ENCODE results near the gene RGS9. TPM values are rescaled to one million over a fixed set of nuclear protein-coding genes. Genes with fewer than 3 reads are reported as not detected.

RGS9 gene
- total and polyA plus RNA-seq, 2 donors (not counting 1 experiment from before 2014, with no cell fraction given), result 0.36 to 3.4 TPM

DNA sequence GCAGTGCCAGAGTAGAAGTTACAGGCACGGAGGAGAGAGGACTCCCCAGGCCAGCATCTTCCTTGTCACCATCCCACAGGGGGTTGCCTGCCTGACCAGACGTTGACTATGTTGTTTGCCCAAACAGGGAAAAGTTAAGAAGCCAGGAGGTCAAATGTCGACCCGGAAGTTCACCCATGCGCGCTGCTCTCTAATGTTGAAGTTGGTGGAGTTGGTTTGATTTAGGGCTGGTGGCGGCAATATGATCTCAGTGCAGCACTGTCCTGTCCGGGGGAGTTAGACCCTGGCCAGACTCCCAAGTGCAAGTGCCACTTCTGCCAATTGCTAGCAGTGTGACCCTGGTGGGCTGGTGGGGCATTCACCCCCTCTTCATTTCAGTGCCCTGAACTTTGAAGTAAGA lies 30.4 kb downstream of the RGS9 start:
- no peak overlapping the region for H3K9ac ChIP-seq (ENCODE audit: low read length)
- peaks cover 0 to 4% (median 0%) of the 10 kb centered on the region in 3 donors for H3K9me3 ChIP-seq (ENCODE audit: control extremely low read depth in 1 of 3, control insufficient read depth in 2 of 3, insufficient read depth in 1 of 3, low read length in 2 of 3)
- DNase-seq (no peak), ATAC-seq (ENCODE audit: low read depth) (no peak)
- TF ChIP-seq EZH2 (IDR thresholded peaks at IDR 0.05; ENCODE audit: borderline replicate concordance, insufficient read depth, low read depth, low read length, poor library complexity, severe bottlenecking), result no peak
- no peak for TF ChIP-seq CTCF (IDR thresholded peaks at IDR 0.05)
- H3K4me1 ChIP-seq (ENCODE audit: control insufficient read depth in 2 of 2, insufficient read depth in 2 of 2, low read length in 2 of 2), result no peaks in the 10 kb centered on the region
- POLR2A ChIA-PET, result no interaction called here
- no peak overlapping the region for H3K4me2 ChIP-seq (replicated peaks; ENCODE audit: low read depth, low read length, poor library complexity, severe bottlenecking)
- H3K27me3 ChIP-seq (replicated peaks in 1 of 4; ENCODE audit: control extremely low read depth in 1 of 4, control insufficient read depth in 3 of 4, insufficient read depth in 4 of 4, low read length in 3 of 4), result no peaks in the 10 kb centered on the region
- no peaks in the 10 kb centered on the region for H3K79me2 ChIP-seq (ENCODE audit: control insufficient read depth, insufficient read depth, low read length)
- CTCF ChIA-PET, result no interaction called here
- intact Hi-C loops (cut with micrococcal nuclease), result no loop called here
- no peak overlapping the region for H2AFZ ChIP-seq (ENCODE audit: insufficient read depth, low read depth, low read length, poor library complexity, severe bottlenecking)
- WGBS (ENCODE audit: insufficient coverage), result 98% methylated on average over 5 of the region's 8 CpGs
- Mint-ChIP-seq H3K27ac (no peak overlapping the region), H3K4me1 (peaks cover 18% of the 10 kb centered on the region), H3K9me3 (ENCODE audit: insufficient read depth) (no peaks in the 10 kb centered on the region), H3K4me3 (no peak overlapping the region), H3K27me3 (no peaks in the 10 kb centered on the region)
- no peaks in the 10 kb centered on the region for H4K20me1 ChIP-seq (ENCODE audit: control insufficient read depth, insufficient read depth, low read length, poor library complexity, severe bottlenecking)
- H3K36me3 ChIP-seq (replicated peaks in 1 of 2; ENCODE audit: control extremely low read depth in 1 of 2, control insufficient read depth in 1 of 2, extremely low read depth in 1 of 2, insufficient read depth in 2 of 2, low read length in 1 of 2), result no peaks in the 10 kb centered on the region
- no peak overlapping the region for H3K4me3 ChIP-seq (ENCODE audit: control extremely low read depth in 1 of 5, extremely low read depth in 1 of 5, insufficient read depth in 1 of 5, low read depth in 2 of 5, low read length in 4 of 5)
- H3K27ac ChIP-seq (ENCODE audit: low read length in 2 of 2), result no peak overlapping the region

- H3K9me3 Mint-ChIP-seq (ENCODE audit: insufficient read depth), result no peaks in the 10 kb centered on the region
- WGBS (ENCODE audit: insufficient coverage), result 92% methylated on average over 3 of the region's 3 CpGs
- H3K4me1 Mint-ChIP-seq, result peaks cover 4% of the 10 kb centered on the region
- Histone ChIP-seq H4K20me1 (ENCODE audit: control insufficient read depth, insufficient read depth, low read length, poor library complexity, severe bottlenecking) (no peaks in the 10 kb centered on the region), H3K4me2 (replicated peaks; ENCODE audit: low read depth, low read length, poor library complexity, severe bottlenecking) (no peak overlapping the region), H3K4me3 (ENCODE audit: control extremely low read depth in 1 of 5, extremely low read depth in 1 of 5, insufficient read depth in 1 of 5, low read depth in 2 of 5, low read length in 4 of 5) (no peak overlapping the region), H3K79me2 (ENCODE audit: control insufficient read depth, insufficient read depth, low read length) (no peaks in the 10 kb centered on the region), H3K4me1 (ENCODE audit: control insufficient read depth in 2 of 2, insufficient read depth in 2 of 2, low read length in 2 of 2) (peaks cover 8 to 11% of the 10 kb centered on the region in 2 donors), H2AFZ (ENCODE audit: insufficient read depth, low read depth, low read length, poor library complexity, severe bottlenecking) (no peak overlapping the region), H3K9me3 (ENCODE audit: control extremely low read depth in 1 of 3, control insufficient read depth in 2 of 3, insufficient read depth in 1 of 3, low read length in 2 of 3) (peaks cover 0 to 4% (median 0%) of the 10 kb centered on the region in 3 donors), H3K9ac (ENCODE audit: low read length) (no peak overlapping the region), H3K27me3 (replicated peaks in 1 of 4; ENCODE audit: control extremely low read depth in 1 of 4, control insufficient read depth in 3 of 4, insufficient read depth in 4 of 4, low read length in 3 of 4) (peaks cover 0 to 7% (median 0%) of the 10 kb centered on the region in 4 experiments), H3K36me3 (replicated peaks in 1 of 2; ENCODE audit: control extremely low read depth in 1 of 2, control insufficient read depth in 1 of 2, extremely low read depth in 1 of 2, insufficient read depth in 2 of 2, low read length in 1 of 2) (no peaks in the 10 kb centered on the region), H3K27ac (ENCODE audit: low read length in 2 of 2) (no peak overlapping the region)
- ChIA-PET CTCF (no interaction called here), POLR2A (no interaction called here)
- H3K27me3 Mint-ChIP-seq, result no peaks in the 10 kb centered on the region
- DNase-seq (no peak), ATAC-seq (ENCODE audit: low read depth) (no peak)
- intact Hi-C loops (cut with micrococcal nuclease), result no loop called here
- no peak for TF ChIP-seq EZH2 (IDR thresholded peaks at IDR 0.05; ENCODE audit: borderline replicate concordance, insufficient read depth, low read depth, low read length, poor library complexity, severe bottlenecking)
- no peak for TF ChIP-seq CTCF (IDR thresholded peaks at IDR 0.05)
- H3K27ac Mint-ChIP-seq, result no peak overlapping the region
- no peak overlapping the region for H3K4me3 Mint-ChIP-seq
Measured at GRCh38 chr17:65169691-65170090, 32.5 kb downstream of the RGS9 start.
